ENCODE data around the gene NDUFA12. TPM values are rescaled to one million over a fixed set of nuclear protein-coding genes. Genes with fewer than 3 reads are reported as not detected.

The NDUFA12 gene
- 179 and 249 TPM in 2 replicates for total RNA-seq

GRCh38 chr12:95003213-95003920 lies at the start of gene NDUFA12:
NDUFA12 (minus strand) TSS chr12:95003697; CDS start chr12:95003680, 17 bp downstream.

Other genes with a start within 250 kb of the NDUFA12 start
- gene NR2C1, start 69.9 kb upstream of the NDUFA12 start, total RNA-seq: 23.2 and 24.9 TPM in 2 replicates
- 7.9 and 8.0 TPM in 2 replicates for gene FGD6, start 213.8 kb upstream of the NDUFA12 start, total RNA-seq
- 40.3 and 47.4 TPM in 2 replicates for gene VEZT, start 214.1 kb upstream of the NDUFA12 start, total RNA-seq